ENCODE results near the gene ACTA1. TPM values are rescaled to one million over a fixed set of nuclear protein-coding genes. Genes with fewer than 3 reads are reported as not detected.

ACTA1 gene
- total RNA-seq, 1 donor: not detected

DNA sequence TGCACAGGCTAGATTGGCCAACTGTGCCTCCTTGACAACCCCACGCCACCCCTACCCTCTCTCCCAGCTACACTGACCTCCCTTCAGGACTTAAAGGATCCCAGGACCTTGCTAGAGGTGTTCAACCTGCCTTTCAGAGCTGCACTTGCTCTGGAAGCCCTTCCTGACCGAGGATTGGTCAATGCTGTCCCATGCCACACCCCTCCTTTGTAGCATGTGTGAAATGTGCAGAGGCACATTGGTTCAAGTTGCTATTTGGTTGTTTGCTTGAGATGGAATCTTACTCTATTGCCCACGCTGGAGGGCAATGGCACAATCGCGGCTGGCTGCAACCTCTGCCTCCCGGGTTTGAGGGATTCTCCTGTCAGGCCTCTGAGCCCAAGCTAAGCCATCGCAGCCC is 21.8 kb downstream of the ACTA1 start:
- Histone ChIP-seq H3K27me3 (ENCODE audit: insufficient read depth, low read length) (peaks cover 23% of the 10 kb centered on the region), H3K79me2 (ENCODE audit: insufficient read depth, low read length) (no peaks in the 10 kb centered on the region), H3K27ac (ENCODE audit: low read depth, low read length) (no peak overlapping the region), H3K4me1 (ENCODE audit: insufficient read depth, low read length) (peaks cover 6% of the 10 kb centered on the region), H2AFZ (ENCODE audit: low read length) (no peak overlapping the region), H4K20me1 (ENCODE audit: insufficient read depth, low read length) (no peaks in the 10 kb centered on the region), H3K9me3 (ENCODE audit: low read depth, low read length) (no peaks in the 10 kb centered on the region), H3K36me3 (ENCODE audit: insufficient read depth, low read length) (no peaks in the 10 kb centered on the region), H3K4me3 (ENCODE audit: insufficient read depth, low read length) (no peak overlapping the region), H3K4me2 (ENCODE audit: insufficient read depth, low read length) (no peak overlapping the region)
- TF ChIP-seq, protein P1, sequence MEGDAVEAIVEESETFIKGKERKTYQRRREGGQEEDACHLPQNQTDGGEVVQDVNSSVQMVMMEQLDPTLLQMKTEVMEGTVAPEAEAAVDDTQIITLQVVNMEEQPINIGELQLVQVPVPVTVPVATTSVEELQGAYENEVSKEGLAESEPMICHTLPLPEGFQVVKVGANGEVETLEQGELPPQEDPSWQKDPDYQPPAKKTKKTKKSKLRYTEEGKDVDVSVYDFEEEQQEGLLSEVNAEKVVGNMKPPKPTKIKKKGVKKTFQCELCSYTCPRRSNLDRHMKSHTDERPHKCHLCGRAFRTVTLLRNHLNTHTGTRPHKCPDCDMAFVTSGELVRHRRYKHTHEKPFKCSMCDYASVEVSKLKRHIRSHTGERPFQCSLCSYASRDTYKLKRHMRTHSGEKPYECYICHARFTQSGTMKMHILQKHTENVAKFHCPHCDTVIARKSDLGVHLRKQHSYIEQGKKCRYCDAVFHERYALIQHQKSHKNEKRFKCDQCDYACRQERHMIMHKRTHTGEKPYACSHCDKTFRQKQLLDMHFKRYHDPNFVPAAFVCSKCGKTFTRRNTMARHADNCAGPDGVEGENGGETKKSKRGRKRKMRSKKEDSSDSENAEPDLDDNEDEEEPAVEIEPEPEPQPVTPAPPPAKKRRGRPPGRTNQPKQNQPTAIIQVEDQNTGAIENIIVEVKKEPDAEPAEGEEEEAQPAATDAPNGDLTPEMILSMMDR (IDR thresholded peaks at IDR 0.05; ENCODE audit: extremely low read depth, low read depth, low read length): no peak
- DNase-seq (ENCODE audit: insufficient read length, low spot score, missing footprints): no peak

DNA sequence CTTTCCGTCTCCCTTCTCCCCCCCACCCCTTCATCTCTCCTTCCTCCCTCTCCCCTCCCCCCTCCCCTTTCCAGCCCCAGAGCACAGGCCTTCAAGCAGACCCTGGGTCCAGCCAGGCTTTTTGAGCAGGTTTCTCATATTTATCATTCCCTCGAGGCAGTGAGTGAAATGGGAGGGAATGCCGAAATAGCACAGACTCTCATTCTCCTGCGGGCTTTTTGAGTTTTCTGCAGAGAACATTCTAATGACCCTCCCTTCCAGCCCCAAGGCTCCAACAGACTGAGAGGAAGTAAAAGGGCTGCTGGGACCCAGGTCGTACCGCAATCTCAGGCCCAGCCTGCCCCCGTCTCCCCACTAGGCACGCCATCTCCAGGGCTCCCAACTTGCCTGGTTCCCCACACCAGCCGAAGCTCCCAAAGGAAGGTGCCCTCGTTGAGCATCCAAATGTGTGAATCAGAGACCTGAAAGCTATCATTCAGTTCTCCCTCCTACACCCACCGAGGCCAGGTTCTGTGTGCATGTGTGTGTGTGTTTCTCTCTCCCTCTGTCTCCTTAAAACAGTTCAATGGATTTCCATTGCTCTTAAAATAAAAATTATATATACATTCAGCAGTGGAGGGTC is 22.3 kb downstream of the ACTA1 start:
- Histone ChIP-seq H4K20me1 (ENCODE audit: insufficient read depth, low read length) (no peaks in the 10 kb centered on the region), H2AFZ (ENCODE audit: low read length) (no peak overlapping the region), H3K79me2 (ENCODE audit: insufficient read depth, low read length) (no peaks in the 10 kb centered on the region), H3K4me1 (ENCODE audit: insufficient read depth, low read length) (peaks cover 6% of the 10 kb centered on the region), H3K9me3 (ENCODE audit: low read depth, low read length) (no peaks in the 10 kb centered on the region), H3K27ac (ENCODE audit: low read depth, low read length) (no peak overlapping the region), H3K27me3 (ENCODE audit: insufficient read depth, low read length) (peaks cover 28% of the 10 kb centered on the region), H3K4me2 (ENCODE audit: insufficient read depth, low read length) (no peak overlapping the region), H3K4me3 (ENCODE audit: insufficient read depth, low read length) (no peak overlapping the region), H3K36me3 (ENCODE audit: insufficient read depth, low read length) (no peaks in the 10 kb centered on the region)
- no peak for DNase-seq (ENCODE audit: insufficient read length, low spot score, missing footprints)
- TF ChIP-seq, protein P1 (IDR thresholded peaks at IDR 0.05; ENCODE audit: extremely low read depth, low read depth, low read length): no peak

DNA sequence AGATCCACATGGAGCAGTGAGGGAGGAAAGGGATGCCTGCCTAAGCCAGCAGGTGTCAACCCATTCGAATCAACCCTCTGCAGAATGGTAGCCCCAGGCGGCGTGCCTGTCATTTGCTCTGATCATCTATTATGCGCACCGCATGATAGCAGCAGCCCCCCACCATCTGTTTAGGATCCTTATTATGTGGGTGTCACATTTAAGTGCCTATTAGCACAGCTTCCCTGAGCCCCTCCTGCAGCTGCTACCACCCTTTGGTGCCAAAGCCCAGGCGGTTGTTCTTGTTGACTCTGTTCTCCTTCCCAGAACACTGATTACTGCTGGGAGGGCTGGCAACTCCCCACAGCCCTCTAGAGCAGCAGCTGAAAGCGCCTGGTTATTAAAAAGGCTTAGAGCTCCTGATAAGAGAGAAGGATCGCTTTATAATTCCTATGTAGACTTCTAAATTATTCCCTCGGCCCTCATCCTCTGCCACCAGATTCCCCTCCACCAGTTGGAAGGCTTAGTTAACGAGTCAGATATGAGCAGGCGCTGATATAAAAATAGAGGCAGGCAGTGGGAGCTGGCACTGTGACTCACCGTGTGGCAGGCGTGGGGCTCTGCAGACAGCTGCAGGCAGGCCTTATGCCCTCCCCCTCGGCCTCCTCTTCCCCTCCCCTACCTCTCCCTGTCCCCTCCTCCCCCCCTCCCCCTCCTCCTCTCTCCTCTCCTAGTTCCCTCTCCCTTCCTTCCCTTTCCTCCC is 23.0 kb downstream of the ACTA1 start:
- peak; percentile 92 for DNase-seq (ENCODE audit: insufficient read length, low spot score, missing footprints)
- peak overlapping the region; percentile 58 for H3K4me2 ChIP-seq (ENCODE audit: insufficient read depth, low read length)
- H3K36me3 ChIP-seq (ENCODE audit: insufficient read depth, low read length): no peaks in the 10 kb centered on the region
- no peaks in the 10 kb centered on the region for H4K20me1 ChIP-seq (ENCODE audit: insufficient read depth, low read length)
- peaks cover 6% of the 10 kb centered on the region for H3K4me1 ChIP-seq (ENCODE audit: insufficient read depth, low read length)
- peak overlapping the region; percentile 8 for H3K4me3 ChIP-seq (ENCODE audit: insufficient read depth, low read length)
- H3K79me2 ChIP-seq (ENCODE audit: insufficient read depth, low read length): no peaks in the 10 kb centered on the region
- peak overlapping the region; percentile 35 for H2AFZ ChIP-seq (ENCODE audit: low read length)
- TF ChIP-seq, protein P1 (IDR thresholded peaks at IDR 0.05; ENCODE audit: extremely low read depth, low read depth, low read length): no peak
- H3K27me3 ChIP-seq (ENCODE audit: insufficient read depth, low read length): peaks cover 32% of the 10 kb centered on the region
- no peak overlapping the region for H3K27ac ChIP-seq (ENCODE audit: low read depth, low read length)
- H3K9me3 ChIP-seq (ENCODE audit: low read depth, low read length): no peaks in the 10 kb centered on the region

DNA sequence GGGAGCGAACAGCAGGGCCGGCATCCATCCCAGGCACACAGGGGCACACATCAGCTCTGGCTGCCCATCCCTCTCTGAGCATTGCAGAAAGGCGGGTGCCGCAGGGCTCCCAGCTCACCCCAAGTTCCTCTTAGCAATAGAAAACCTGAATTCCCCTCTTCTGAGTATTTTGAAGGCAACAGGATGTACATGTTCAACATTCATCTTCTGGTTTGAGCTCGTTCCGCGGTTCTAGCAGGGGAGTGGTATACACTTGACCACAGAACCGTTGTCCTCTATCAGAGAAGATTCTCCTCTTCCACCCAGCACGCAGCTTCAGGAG is 23.6 kb downstream of the ACTA1 start:
- Histone ChIP-seq H3K4me3 (ENCODE audit: insufficient read depth, low read length) (no peak overlapping the region), H2AFZ (ENCODE audit: low read length) (no peak overlapping the region), H3K27me3 (ENCODE audit: insufficient read depth, low read length) (peaks cover 32% of the 10 kb centered on the region), H3K4me1 (ENCODE audit: insufficient read depth, low read length) (peaks cover 6% of the 10 kb centered on the region), H3K36me3 (ENCODE audit: insufficient read depth, low read length) (no peaks in the 10 kb centered on the region), H3K79me2 (ENCODE audit: insufficient read depth, low read length) (no peaks in the 10 kb centered on the region), H3K4me2 (ENCODE audit: insufficient read depth, low read length) (peak overlapping the region; percentile 58), H3K9me3 (ENCODE audit: low read depth, low read length) (no peaks in the 10 kb centered on the region), H3K27ac (ENCODE audit: low read depth, low read length) (no peak overlapping the region), H4K20me1 (ENCODE audit: insufficient read depth, low read length) (no peaks in the 10 kb centered on the region)
- no peak for DNase-seq (ENCODE audit: insufficient read length, low spot score, missing footprints)
- TF ChIP-seq, protein P1 (IDR thresholded peaks at IDR 0.05; ENCODE audit: extremely low read depth, low read depth, low read length): no peak
